Trophoblast cell (in vitro differentiated cells and primary cell): ENCODE results near the gene CAMK2B.

Experiments
- DNase-seq, 2 donors: peaks; one replicate each; pipeline ENCODE4 v3.0.0-alpha.2; 2016
- H2AFZ ChIP-seq: 2 replicates; pipeline ENCODE4 v1.6.1; 2013; ENCODE audit warnings: low read length, moderate library complexity, mild to moderate bottlenecking; ENCODE audit not compliant: insufficient read depth, poor library complexity
- H2AK5ac ChIP-seq: 2 replicates; pipeline ENCODE4 v1.6.1; 2013; ENCODE audit warnings: mild to moderate bottlenecking, low read length
- H2BK120ac ChIP-seq: 2 replicates; pipeline ENCODE4 v1.6.1; 2013; ENCODE audit warnings: low read length, mild to moderate bottlenecking, moderate library complexity; ENCODE audit not compliant: insufficient read depth, poor library complexity
- H2BK12ac ChIP-seq: 2 replicates; pipeline ENCODE4 v1.6.1; 2013; ENCODE audit warnings: mild to moderate bottlenecking, low read length, moderate library complexity
- H2BK5ac ChIP-seq: 2 replicates; pipeline ENCODE4 v1.6.1; 2013; ENCODE audit warnings: low read length, low read depth, moderate library complexity, mild to moderate bottlenecking; ENCODE audit not compliant: poor library complexity
- H3K14ac ChIP-seq: 2 replicates; pipeline ENCODE4 v1.6.1; 2013; ENCODE audit warnings: mild to moderate bottlenecking, low read length
- H3K18ac ChIP-seq: 2 replicates; pipeline ENCODE4 v1.6.1; 2013; ENCODE audit warnings: mild to moderate bottlenecking, low read length
- H3K23ac ChIP-seq: 2 replicates; pipeline ENCODE4 v1.6.1; 2013; ENCODE audit warnings: low read length
- H3K27ac ChIP-seq: 2 replicates; pipeline ENCODE4 v1.5.1; 2013; ENCODE audit warnings: low read depth, mild to moderate bottlenecking, inconsistent platforms, low read length, moderate library complexity
- H3K27me3 ChIP-seq: 2 replicates; pipeline ENCODE4 v1.6.1; 2013; ENCODE audit warnings: inconsistent platforms, mild to moderate bottlenecking, low read length, moderate library complexity; ENCODE audit not compliant: insufficient read depth
- H3K36me3 ChIP-seq, 2 experiments: 1 replicate in 1 of 2; 2 replicates in 1 of 2; pipeline ENCODE4 v1.6.1; 2013; ENCODE audit warnings: low read length in 2 of 2, mild to moderate bottlenecking in 2 of 2, moderate library complexity in 1 of 2; ENCODE audit not compliant: insufficient read depth in 2 of 2, control insufficient read depth in 1 of 2
- H3K4ac ChIP-seq: 2 replicates; pipeline ENCODE4 v1.6.1; 2013; ENCODE audit warnings: low read depth, mild to moderate bottlenecking, low read length, moderate library complexity
- H3K4me1 ChIP-seq, 2 experiments: 1 replicate in 1 of 2; 2 replicates in 1 of 2; pipeline ENCODE4 v1.6.1; 2013; ENCODE audit warnings: low read length in 2 of 2, mild to moderate bottlenecking in 2 of 2, moderate library complexity in 1 of 2; ENCODE audit not compliant: insufficient read depth in 2 of 2, control insufficient read depth in 1 of 2
- H3K4me2 ChIP-seq: 2 replicates; pipeline ENCODE4 v1.6.1; 2013; ENCODE audit warnings: inconsistent platforms, mild to moderate bottlenecking, low read length, moderate library complexity
- H3K4me3 ChIP-seq: 2 replicates; pipeline ENCODE4 v1.5.1; 2013; ENCODE audit warnings: mild to moderate bottlenecking, low read depth, low read length, inconsistent platforms
- H3K79me1 ChIP-seq: one replicate; pipeline ENCODE4 v1.6.1; 2013; ENCODE audit warnings: low read length
- H3K79me2 ChIP-seq: 2 replicates; pipeline ENCODE4 v1.6.1; 2013; ENCODE audit warnings: low read length, mild to moderate bottlenecking; ENCODE audit not compliant: control insufficient read depth, insufficient read depth, poor library complexity
- H3K9ac ChIP-seq: 2 replicates; pipeline ENCODE4 v1.6.1; 2013; ENCODE audit warnings: mild to moderate bottlenecking, low read length
- H3K9me3 ChIP-seq: 2 replicates; pipeline ENCODE4 v1.6.1; 2013; ENCODE audit warnings: low read depth, mild to moderate bottlenecking, control low read depth, inconsistent platforms, low read length; ENCODE audit not compliant: insufficient read depth
- H4K12ac ChIP-seq: 2 replicates; pipeline ENCODE4 v1.6.1; 2013; ENCODE audit warnings: low read depth, mild to moderate bottlenecking, low read length, moderate library complexity
- H4K8ac ChIP-seq: 2 replicates; pipeline ENCODE4 v1.6.1; 2013; ENCODE audit warnings: low read depth, mild to moderate bottlenecking, low read length, moderate library complexity
- H4K91ac ChIP-seq: one replicate; pipeline ENCODE4 v1.6.1; 2013; ENCODE audit warnings: low read depth, mild to moderate bottlenecking, low read length, moderate library complexity
- WGBS: extraction: QIAGEN DNeasy Blood & Tissue Kit; methylation state at CpG from one replicate; pipeline ENCODE4 v1.1.7; 2013; ENCODE audit warnings: missing lambda C conversion rate; ENCODE audit not compliant: insufficient read length, insufficient coverage; ENCODE audit errors: extremely low coverage; 5-methylcytosine and 5-hydroxymethylcytosine counted together

CAMK2B gene

DNA sequence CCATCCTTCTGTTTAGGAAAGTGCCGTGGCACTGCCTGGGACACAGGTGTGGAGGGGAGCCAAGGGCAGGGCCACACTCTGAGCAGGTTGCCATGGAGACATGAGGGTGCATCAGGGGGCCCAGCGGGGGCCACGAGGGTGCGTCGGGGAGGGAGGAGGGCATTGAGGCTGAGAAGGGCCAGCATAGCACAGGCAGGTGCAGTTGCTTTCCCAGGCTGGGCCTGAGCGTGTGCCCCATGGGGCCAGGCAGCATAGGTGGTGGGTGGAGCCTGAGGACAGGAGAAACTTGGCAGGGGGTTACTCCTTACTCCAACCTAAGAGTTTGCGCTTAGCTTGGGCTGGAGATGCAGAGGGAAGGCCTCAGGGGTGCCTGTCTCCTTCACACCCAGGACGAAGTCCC lies 109.4 kb downstream of the CAMK2B start:
- Histone ChIP-seq H3K79me2 (no peaks in the 10 kb centered on the region), H2BK120ac (no peak overlapping the region), H3K18ac (no peak overlapping the region), H2BK12ac (no peak overlapping the region), H4K91ac (no peak overlapping the region), H3K4me2 (no peak overlapping the region), H3K23ac (no peak overlapping the region), H3K4ac (no peak overlapping the region), H3K27ac (no peak overlapping the region), H3K36me3 (peaks cover 26 to 34% of the 10 kb centered on the region in 2 experiments), H3K4me3 (no peak overlapping the region), H3K79me1 (no peaks in the 10 kb centered on the region), H3K9ac (no peak overlapping the region), H3K4me1 (peaks cover 0 to 3% of the 10 kb centered on the region in 2 experiments), H2AK5ac (no peak overlapping the region), H3K14ac (no peak overlapping the region), H4K8ac (no peak overlapping the region), H2BK5ac (no peak overlapping the region), H3K27me3 (no peaks in the 10 kb centered on the region), H3K9me3 (peaks cover 2% of the 10 kb centered on the region), H4K12ac (no peak overlapping the region), H2AFZ (no peak overlapping the region)
- DNase-seq = no peak
- no CpG with 5 or more reads among the region's 8 CpGs for WGBS

DNA sequence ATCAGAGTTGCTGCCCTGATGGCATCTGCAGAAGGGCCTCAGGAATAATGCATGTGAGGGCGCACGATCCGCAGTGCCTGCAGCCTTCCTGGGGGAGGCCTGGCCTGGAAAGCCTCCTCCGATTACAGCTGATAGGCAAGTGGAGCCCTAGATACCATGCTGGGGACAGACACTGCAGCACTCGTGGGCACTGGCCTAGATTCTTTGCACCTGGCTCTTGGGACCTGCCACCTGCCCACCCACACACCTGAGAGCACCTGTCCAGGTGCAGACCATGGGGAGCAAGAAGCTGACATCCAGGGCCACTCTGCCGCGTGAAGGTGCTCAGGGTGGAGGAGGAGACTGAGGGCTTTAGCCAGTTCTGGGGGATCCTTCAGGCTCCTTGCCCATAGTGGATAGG lies 109.9 kb downstream of the CAMK2B start:
- DNase-seq = no peak
- no peak overlapping the region for H2BK12ac ChIP-seq
- H3K9me3 ChIP-seq = peaks cover 2% of the 10 kb centered on the region
- H3K27ac ChIP-seq = no peak overlapping the region
- H3K79me2 ChIP-seq = no peaks in the 10 kb centered on the region
- no CpG with 5 or more reads among the region's 7 CpGs for WGBS
- H2AFZ ChIP-seq = no peak overlapping the region
- no peak overlapping the region for H4K91ac ChIP-seq
- H3K4me2 ChIP-seq = no peak overlapping the region
- no peak overlapping the region for H3K14ac ChIP-seq
- no peak overlapping the region for H2BK120ac ChIP-seq
- H3K4me3 ChIP-seq = no peak overlapping the region
- H2BK5ac ChIP-seq = no peak overlapping the region
- no peak overlapping the region for H4K8ac ChIP-seq
- no peak overlapping the region for H2AK5ac ChIP-seq
- no peak overlapping the region for H3K9ac ChIP-seq
- no peak overlapping the region for H3K18ac ChIP-seq
- peaks cover 30 to 38% of the 10 kb centered on the region in 2 experiments for H3K36me3 ChIP-seq
- no peak overlapping the region for H3K4ac ChIP-seq
- no peak overlapping the region for H3K23ac ChIP-seq
- H3K79me1 ChIP-seq = no peaks in the 10 kb centered on the region
- H3K27me3 ChIP-seq = no peaks in the 10 kb centered on the region
- no peak overlapping the region for H4K12ac ChIP-seq
- peaks cover 0 to 3% of the 10 kb centered on the region in 2 experiments for H3K4me1 ChIP-seq

DNA sequence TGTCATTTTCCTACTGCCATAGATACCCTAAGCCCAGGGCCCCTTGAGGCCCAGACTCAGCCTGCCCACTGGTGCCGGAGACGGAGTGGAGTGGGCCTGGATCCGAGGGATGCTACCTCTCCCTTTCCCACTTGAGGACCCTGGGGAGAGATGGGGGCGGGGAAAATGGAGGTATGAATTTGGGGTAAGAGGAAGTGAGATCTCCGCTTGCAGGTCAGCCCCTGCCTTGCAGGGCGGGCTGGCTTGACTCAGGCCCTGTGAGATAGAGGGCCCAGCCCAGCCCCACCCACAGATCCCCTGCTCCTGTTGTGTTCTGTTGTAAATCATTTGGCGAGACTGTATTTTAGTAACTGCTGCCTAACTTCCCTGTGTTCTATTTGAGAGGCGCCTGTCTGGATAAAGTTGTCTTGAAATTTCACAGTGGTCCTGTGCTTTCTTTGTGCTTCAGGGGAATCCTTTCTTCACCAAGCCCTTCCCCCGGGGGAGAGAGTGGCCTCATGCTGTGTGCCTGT lies 111.5 kb downstream of the CAMK2B start:
- Histone ChIP-seq H3K27ac (no peak overlapping the region), H3K4me3 (no peak overlapping the region), H3K18ac (no peak overlapping the region), H4K8ac (no peak overlapping the region), H3K79me1 (no peaks in the 10 kb centered on the region), H3K14ac (no peak overlapping the region), H3K4me1 (peaks cover 0 to 3% of the 10 kb centered on the region in 2 experiments), H4K12ac (no peak overlapping the region), H3K9ac (no peak overlapping the region), H3K4me2 (no peak overlapping the region), H2BK5ac (no peak overlapping the region), H2BK120ac (no peak overlapping the region), H3K36me3 (peaks cover 43 to 52% of the 10 kb centered on the region in 2 experiments), H3K23ac (no peak overlapping the region), H3K79me2 (no peaks in the 10 kb centered on the region), H3K9me3 (peaks cover 2% of the 10 kb centered on the region), H2BK12ac (no peak overlapping the region), H2AK5ac (no peak overlapping the region), H4K91ac (no peak overlapping the region), H3K4ac (no peak overlapping the region), H3K27me3 (no peaks in the 10 kb centered on the region), H2AFZ (no peak overlapping the region)
- WGBS = no CpG with 5 or more reads among the region's 9 CpGs
- no peak for DNase-seq

DNA sequence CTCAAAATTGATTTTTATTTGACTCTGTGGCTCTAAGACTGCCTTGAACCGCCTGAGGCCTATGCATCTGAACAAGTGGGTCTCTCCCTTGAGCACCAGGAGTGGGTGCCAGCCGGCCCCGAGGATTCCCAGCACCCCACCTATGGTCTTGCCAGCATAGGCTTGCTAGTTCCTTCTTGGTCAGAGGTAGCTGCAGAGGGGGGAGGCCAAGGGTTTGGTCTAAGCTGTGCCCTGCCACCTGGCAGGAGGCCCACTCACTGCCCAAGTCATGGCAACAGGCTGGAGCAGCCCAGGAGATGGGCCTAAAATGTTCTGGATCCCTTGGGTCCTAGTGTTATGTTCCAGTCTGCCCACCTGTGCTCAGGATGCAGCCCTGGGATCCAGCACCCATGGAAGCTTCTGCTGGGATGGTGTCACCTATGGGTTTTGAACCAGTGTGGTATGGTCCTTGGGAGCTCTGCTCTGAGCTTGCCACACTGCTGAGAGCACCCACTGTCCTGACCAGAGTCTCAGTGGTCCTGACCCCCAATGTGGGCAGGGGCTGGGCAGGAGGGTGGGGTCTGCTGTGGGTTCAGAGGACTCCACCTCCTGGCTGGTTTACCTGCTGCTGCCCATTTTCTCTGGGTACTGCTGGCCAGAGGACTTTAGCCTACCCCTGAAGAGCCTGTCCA lies 112.1 kb downstream of the CAMK2B start:
- H3K79me2 ChIP-seq = no peaks in the 10 kb centered on the region
- H4K12ac ChIP-seq = no peak overlapping the region
- H4K91ac ChIP-seq = no peak overlapping the region
- H2BK12ac ChIP-seq = no peak overlapping the region
- H3K18ac ChIP-seq = no peak overlapping the region
- WGBS = no CpG with 5 or more reads among the region's 3 CpGs
- H3K4me1 ChIP-seq = peaks cover 0 to 3% of the 10 kb centered on the region in 2 experiments
- H3K4me3 ChIP-seq = no peak overlapping the region
- no peak for DNase-seq
- no peak overlapping the region for H3K27ac ChIP-seq
- no peak overlapping the region for H3K4ac ChIP-seq
- no peak overlapping the region for H2AK5ac ChIP-seq
- no peak overlapping the region for H3K4me2 ChIP-seq
- H3K36me3 ChIP-seq = peaks cover 48 to 58% of the 10 kb centered on the region in 2 experiments
- H2BK5ac ChIP-seq = no peak overlapping the region
- no peak overlapping the region for H3K23ac ChIP-seq
- H3K79me1 ChIP-seq = no peaks in the 10 kb centered on the region
- H2BK120ac ChIP-seq = no peak overlapping the region
- H3K14ac ChIP-seq = no peak overlapping the region
- H3K9ac ChIP-seq = no peak overlapping the region
- H4K8ac ChIP-seq = no peak overlapping the region
- H3K27me3 ChIP-seq = no peaks in the 10 kb centered on the region
- H3K9me3 ChIP-seq = peaks cover 2% of the 10 kb centered on the region
- H2AFZ ChIP-seq = no peak overlapping the region
